HuH-7 (cell line): ENCODE data around the gene ACD.
A peak's percentile ranks its signal among the peaks of the same experiment; 100 is the strongest.

ENCODE experiments used
- DNase-seq: peaks from one replicate; pipeline ENCODE4 v3.0.0; 2011; ENCODE audit warnings: low spot score

ACD gene

GRCh38 chr16:67661886-67662652, 2.0 kb upstream of the ACD start:
- no peak for DNase-seq

GRCh38 chr16:67661101-67661761, 1.2 kb upstream of the ACD start:
- peak; percentile 65 for DNase-seq

- peak; percentile 100 for DNase-seq
These were observed 536 bp upstream of the ACD start, which contains the start of gene PARD6A for GRCh38 chr16:67660564-67661028. Gene PARD6A, plus strand, starts transcription at chr16:67660960. Its CDS starts 79 bp downstream, at chr16:67661039.

- no peak for DNase-seq
These were observed 998 bp downstream of the ACD start for GRCh38 chr16:67658849-67659674.

DNA sequence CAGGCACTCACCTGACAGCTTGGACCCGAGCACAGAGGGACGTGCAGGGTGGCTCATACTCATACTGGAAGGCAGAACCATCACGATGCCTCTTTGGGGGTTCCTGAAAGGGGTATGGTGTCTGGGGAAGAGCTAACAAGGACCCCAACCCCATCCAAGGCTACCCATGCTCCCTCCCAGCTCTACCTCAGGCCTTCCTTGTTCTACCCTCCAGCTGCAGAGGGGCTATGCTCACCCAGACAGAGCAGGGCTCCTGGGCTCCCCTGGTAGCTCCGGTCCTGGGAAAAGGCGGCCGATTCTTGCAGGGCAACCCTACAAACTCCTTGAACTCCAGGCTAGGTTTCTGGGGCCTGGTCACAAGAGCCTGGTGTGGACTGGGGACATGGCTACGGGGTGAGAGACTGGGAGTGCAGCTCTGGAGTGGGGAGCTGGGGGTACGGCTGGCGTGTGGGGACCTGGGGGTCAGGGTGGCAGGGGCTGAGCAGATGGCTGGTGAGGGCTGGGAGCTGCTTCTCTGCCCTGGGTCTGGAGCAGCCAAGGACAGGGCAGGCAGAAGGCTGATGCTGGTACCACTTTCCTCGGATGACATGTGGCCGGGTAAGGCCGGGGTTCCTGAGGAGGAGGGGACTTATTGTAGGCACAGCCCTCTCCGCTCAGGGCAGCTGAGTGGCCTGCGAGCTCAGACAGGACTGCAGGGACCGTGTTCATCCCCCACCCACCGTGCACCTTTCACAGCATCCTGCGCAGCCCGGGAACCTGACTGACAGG, 2.1 kb downstream of the ACD start:
- DNase-seq, result no peak

- DNase-seq, result no peak
These were observed 2.9 kb downstream of the ACD start for GRCh38 chr16:67657017-67657608.

- DNase-seq, result no peak
These were observed 3.6 kb downstream of the ACD start for GRCh38 chr16:67656344-67657016.

GRCh38 chr16:67655363-67655762, 4.7 kb downstream of the ACD start:
- DNase-seq, result no peak

- DNase-seq, result no peak
These were observed 5.6 kb downstream of the ACD start for GRCh38 chr16:67654403-67654911.

- no peak for DNase-seq
These were observed 6.2 kb downstream of the ACD start for GRCh38 chr16:67653789-67654402.

- DNase-seq, result no peak
These were observed 6.8 kb downstream of the ACD start for GRCh38 chr16:67653128-67653788.

- peak; percentile 95 for DNase-seq
These were observed 7.4 kb downstream of the ACD start for GRCh38 chr16:67652578-67653127.

- DNase-seq, result no peak
These were observed 8.2 kb downstream of the ACD start for GRCh38 chr16:67651847-67652246.

DNA sequence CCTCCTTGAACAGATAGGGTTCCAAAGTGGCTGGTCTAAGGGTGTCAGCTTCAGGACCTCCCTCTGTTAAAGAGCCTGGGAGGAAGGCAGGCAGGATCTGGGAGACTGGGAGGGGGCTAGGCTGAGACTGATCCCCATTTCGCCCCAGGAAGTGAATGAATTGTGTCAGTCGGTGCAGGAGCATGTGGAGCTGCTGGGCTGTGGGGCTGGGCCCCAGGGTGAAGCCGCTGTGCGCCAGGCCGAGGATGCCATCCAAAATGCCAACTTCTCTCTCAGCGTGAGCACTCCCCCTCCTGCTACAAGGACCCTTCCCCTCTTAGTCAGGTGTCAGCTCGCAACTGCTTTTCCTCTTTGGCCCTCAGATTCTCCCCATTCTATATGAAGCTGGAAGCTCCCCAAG, 9.0 kb downstream of the ACD start:
- no peak for DNase-seq

- DNase-seq, result no peak
These were observed 10.0 kb downstream of the ACD start for GRCh38 chr16:67650023-67650422.

- no peak for DNase-seq
These were observed 10.5 kb downstream of the ACD start for GRCh38 chr16:67649494-67649931.

DNA sequence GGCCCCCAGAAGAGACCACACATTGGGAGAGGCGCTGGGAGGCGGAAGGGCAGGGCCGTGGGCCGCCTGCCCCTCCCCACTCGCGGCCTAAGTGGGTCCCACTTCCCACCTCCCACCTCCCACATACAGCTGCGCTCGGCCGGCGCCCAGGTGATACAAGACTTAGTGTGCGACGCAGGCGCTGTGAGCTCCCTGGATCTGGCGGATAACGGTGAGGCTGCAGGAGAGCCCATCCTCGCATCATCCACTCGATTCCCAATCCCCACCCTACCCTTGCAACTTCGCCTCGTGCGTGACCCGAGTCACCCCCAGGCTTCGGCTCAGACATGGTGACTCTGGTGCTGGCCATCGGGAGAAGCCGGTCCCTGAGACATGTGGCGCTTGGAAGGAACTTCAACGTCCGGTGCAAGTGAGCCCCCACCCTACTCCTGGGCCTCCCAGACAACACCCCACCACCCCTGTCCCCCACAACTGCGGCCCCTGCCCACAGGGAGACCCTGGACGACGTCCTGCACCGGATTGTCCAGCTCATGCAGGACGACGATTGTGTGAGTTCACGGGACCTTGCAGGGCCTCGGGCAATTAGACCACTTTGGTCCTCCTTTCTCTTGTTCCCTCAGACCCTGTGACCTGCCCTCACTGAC, 11.2 kb downstream of the ACD start:
- no peak for DNase-seq

- DNase-seq, result no peak
These were observed 11.8 kb downstream of the ACD start for GRCh38 chr16:67648088-67648763.
